Skin epidermis (tissue), 12 donors: ENCODE data around the gene CALN1.
"Not testable (repeated sequence)": the region's sequence is repeated elsewhere in the genome, so short reads cannot be mapped to it uniquely, and the experiment has no call there.

Source experiments
- H3K27ac ChIP-seq, 21 experiments: fragments of 200-600 bp; sonication (generic) in 11 of 21; one replicate each; pipeline ENCODE4 v1.5.0; 2020; ENCODE audit warnings: mild to moderate bottlenecking in 3 of 21, inconsistent platforms in 2 of 21, moderate library complexity in 2 of 21
- H3K4me3 ChIP-seq, 7 experiments: fragments of 200-600 bp; sonication (generic) in 2 of 7; one replicate each; pipeline ENCODE4 v1.5.0; 2020; ENCODE audit warnings: inconsistent platforms in 2 of 7, mild to moderate bottlenecking in 2 of 7, moderate library complexity in 1 of 7

The CALN1 gene

GRCh38 chr7:71739520-71740173 lies 672.5 kb downstream of the CALN1 start:
- no peak overlapping the region for H3K4me3 ChIP-seq
- H3K27ac ChIP-seq: no peak overlapping the region

- H3K27ac ChIP-seq, H3K4me3 ChIP-seq: not testable (repeated sequence)
These were observed 674.1 kb downstream of the CALN1 start for GRCh38 chr7:71737931-71738540.

GRCh38 chr7:71735961-71736556 lies 676.1 kb downstream of the CALN1 start:
- H3K27ac ChIP-seq: no peak overlapping the region
- no peak overlapping the region for H3K4me3 ChIP-seq

GRCh38 chr7:71733107-71733870 lies 678.8 kb downstream of the CALN1 start:
- H3K27ac ChIP-seq: no peak overlapping the region
- no peak overlapping the region for H3K4me3 ChIP-seq

- no peak overlapping the region for H3K27ac ChIP-seq
- H3K4me3 ChIP-seq: no peak overlapping the region
These were observed 680.4 kb downstream of the CALN1 start for GRCh38 chr7:71731740-71732139.
